NCI-H82 treated with DMSO at 0.1 percent for 48 hours (cell line): Measurements from ENCODE around the gene CLSTN3.
"Not testable (repeated sequence)": the region's sequence is repeated elsewhere in the genome, so short reads cannot be mapped to it uniquely, and the experiment has no call there.

ENCODE experiments used
- DNase-seq: peaks from one replicate; lab custom pipeline; 2025; ENCODE audit not compliant: unreplicated experiment; lab: John Stamatoyannopoulos, UW

Gene CLSTN3

DNA sequence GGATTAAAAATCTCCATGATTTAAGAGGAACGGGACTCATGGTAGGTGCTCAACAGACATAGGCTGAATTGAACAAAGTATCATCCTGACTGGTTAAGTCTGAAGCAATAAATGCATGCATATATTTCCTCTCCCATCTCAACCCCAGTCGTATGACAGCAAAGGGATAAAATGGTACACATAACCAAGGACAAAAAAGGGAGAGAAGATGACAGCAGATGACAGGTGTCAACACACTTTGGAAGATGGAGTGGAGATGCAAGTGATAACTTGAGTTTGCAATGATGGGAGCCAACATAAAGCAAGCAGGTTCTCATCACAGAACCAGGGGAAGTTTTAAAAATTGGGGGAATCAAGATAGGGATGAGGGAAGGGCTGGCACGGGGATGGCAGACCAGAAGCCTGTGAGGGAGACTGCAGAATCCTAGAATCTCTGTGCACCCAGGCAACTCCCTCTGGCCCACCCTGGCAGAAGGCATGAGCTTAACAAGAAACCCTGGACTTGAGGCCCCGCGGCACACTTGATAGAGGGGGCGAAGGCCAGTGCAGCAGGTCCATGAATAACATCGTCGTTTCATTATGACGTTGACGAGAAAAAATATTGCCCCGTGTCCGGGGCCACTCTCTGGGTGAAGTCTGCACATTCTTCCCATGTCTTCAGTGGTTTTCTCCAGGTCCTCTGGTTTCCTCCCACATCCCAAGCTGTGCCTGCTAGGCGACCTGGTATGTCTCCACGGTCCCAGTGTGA is 26.2 kb upstream of the CLSTN3 start:
- DNase-seq: no peak

GRCh38 chr12:7106082-7106481 is 24.1 kb upstream of the CLSTN3 start:
- DNase-seq: no peak

GRCh38 chr12:7107181-7107580 is 23.0 kb upstream of the CLSTN3 start:
- DNase-seq: not testable (repeated sequence)

DNA sequence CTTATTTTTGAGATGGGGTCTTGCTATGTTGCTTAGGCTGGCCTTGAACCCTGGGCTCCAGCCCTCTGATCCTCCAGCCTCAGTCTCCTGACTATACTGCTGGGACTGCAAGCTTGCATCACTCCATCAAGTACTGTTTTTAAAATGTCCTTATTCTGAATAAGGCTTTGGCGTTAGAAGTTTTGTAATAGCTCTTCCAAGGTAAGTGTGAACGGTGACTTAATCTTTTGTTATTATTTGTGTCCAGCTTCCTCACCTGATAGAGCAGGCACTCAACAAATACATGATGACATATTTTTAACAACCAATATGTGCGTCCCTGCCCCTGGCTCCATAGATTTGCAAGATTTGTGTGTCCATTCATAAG is 22.6 kb upstream of the CLSTN3 start:
- no peak for DNase-seq

GRCh38 chr12:7108003-7108795 is 22.0 kb upstream of the CLSTN3 start:
- DNase-seq: no peak

- DNase-seq: peak; percentile 29
Measured at GRCh38 chr12:7108796-7109571, 21.2 kb upstream of the CLSTN3 start, which contains the start of gene C1RL. Gene C1RL, minus strand, starts transcription at chr12:7109214. Its CDS starts 34 bp downstream, at chr12:7109180.

- DNase-seq: no peak
Measured at GRCh38 chr12:7109572-7109920, 20.6 kb upstream of the CLSTN3 start.

GRCh38 chr12:7110661-7111060 is 19.5 kb upstream of the CLSTN3 start:
- DNase-seq: no peak

DNA sequence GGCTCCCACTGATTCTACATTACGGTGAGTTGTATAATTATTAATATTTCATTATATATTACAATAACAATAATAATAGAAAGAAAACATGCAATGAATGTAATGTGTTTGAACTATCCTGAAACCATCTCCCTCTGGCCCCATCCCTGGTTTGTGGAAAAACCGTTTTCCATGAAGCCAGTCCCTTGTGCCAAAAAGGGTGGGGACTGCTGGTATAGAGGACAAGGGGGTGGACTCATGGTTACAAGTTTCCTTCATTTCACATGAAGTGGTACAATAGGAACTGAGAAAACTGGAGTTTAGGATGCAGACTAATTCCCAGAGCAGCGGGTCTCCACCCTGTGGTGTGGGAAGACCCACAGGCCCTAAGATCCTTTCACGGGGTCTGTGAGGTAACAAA is 18.1 kb upstream of the CLSTN3 start:
- no peak for DNase-seq

GRCh38 chr12:7113389-7113871 is 16.7 kb upstream of the CLSTN3 start:
- DNase-seq: peak; percentile 53

GRCh38 chr12:7114008-7114407 is 16.2 kb upstream of the CLSTN3 start:
- DNase-seq: no peak

DNA sequence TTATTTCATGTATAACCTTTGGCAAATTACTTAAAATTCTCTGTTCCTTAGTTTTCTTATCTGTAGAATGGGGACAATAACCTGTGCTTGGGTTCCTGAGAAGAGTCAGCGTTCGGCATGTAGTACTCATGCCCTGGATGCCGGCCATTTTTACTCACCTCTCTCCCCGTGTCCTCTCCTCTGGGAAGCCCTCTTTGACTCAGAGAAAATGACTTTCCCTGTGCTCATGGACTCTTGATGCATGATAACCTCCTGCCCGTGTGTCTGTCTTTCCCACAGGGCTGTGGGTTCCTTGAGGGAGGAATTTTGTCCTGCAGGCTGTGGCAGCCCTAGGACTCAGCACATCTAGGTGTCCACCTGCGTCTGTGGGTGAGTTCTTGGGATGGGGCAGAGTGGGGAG is 15.3 kb upstream of the CLSTN3 start:
- DNase-seq: no peak

GRCh38 chr12:7116196-7116595 is 14.0 kb upstream of the CLSTN3 start:
- no peak for DNase-seq

DNA sequence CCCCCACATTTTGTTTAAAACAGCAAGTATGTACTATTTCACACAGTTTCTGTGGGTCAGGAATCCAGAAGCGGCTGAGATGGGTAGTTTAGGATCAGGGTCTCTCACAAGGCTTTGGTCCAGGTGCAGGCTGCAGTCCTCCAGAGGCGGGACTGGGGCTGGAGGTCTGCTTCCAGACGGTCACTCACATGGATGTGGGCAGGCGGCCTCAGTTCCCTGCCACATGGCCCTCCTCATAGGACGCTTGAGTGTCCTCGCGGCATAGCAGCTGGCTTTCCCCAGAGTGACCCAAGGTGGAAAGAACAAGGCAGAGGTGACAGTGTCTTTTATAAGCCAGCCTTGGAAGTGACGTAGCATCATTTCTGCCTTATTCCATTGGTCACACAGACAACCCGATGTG is 13.3 kb upstream of the CLSTN3 start:
- DNase-seq: no peak

DNA sequence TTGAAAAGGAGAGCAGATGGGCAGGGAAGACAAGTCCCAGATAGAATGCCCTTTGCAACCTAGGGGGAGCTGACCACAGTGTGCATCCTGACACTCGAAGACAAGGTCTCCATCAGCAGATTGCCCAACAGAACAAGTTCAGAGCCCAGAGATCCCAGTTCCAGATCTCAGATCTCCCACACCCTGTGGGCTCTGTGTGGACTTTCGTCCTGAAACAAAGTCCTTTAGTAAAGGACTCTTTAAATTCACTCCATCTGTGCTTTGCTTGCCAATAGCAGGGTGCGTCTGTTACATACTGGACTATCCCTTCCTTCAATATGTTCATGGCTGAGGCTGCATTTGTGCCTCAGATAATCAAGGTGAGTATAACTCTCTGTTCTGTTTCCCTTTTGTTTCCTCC is 12.5 kb upstream of the CLSTN3 start:
- no peak for DNase-seq

GRCh38 chr12:7118881-7119280 is 11.3 kb upstream of the CLSTN3 start:
- DNase-seq: no peak

DNA sequence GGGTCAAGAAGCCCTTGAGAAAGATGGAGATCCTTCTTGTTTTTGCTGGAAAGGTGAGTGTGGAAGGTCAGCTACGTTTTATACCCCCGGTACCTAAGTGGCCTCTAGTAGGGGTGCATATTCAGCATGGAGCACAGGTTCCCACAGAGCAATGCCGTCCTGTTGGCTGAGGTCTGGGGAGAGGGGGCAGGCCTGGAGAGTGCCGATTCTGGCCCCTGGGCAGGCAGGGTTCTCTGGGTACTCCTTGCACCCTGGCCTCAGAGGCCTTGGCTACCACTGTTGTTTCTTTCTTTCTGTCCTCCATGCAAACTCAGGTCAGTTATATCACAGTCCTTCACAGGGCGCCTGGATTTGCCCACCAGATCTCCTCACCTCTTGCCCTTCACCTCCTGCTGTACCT is 10.0 kb upstream of the CLSTN3 start:
- no peak for DNase-seq

- no peak for DNase-seq
Measured at GRCh38 chr12:7121324-7121723, 8.8 kb upstream of the CLSTN3 start.

GRCh38 chr12:7122811-7123769 is 7.1 kb upstream of the CLSTN3 start:
- DNase-seq: no peak

DNA sequence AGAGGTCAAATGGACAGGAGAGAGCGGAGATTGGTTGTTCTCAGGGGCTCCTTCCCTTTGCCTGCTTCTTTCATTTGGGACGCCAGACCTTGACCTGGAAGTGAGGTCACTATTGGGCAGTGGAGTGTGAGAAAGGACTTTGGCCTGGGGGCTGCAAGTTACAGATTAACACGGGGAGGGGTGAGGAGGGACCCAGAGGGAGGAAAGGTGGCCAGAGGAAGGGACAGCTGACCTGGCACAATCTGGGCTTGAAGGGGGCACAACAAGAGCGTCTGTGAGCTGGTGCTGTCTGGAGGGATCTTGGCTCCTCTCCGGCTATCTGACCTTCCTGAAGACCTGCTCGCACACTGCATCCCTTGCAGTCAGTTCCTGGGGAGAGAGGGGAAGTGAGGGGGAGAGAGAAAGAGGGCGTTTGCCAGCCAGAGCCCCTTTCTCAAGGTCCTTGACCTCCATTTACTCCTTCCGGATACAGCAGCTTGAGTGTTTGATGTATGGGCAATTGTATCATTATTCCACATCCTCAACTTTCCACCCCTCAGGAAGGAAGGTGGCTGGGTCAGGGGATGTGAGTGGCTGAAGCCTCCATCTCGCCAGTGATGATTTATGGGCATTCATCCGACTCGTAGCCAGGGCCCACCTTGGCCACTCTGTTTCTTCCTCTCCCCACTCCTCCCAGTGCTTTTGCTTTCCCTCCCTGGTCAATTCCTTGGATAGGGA is 6.2 kb upstream of the CLSTN3 start:
- DNase-seq: no peak
